Spleen (tissue), 7 donors: Measurements from ENCODE around the gene GEMIN2.
A peak's percentile ranks its signal among the peaks of the same experiment; 100 is the strongest.

Source experiments
- CTCF ChIP-seq, 11 experiments: fragments of 200-600 bp in 7 of 11; fragments of 450-650 bp in 4 of 11; sonication (generic) in 4 of 11; IDR thresholded peaks in 8 of 11; conservative IDR thresholded peaks in 3 of 11; 1 replicate in 7 of 11; 2 replicates in 4 of 11; pipeline versions ENCODE4 v1.4.0 to v1.8.0; 2016 to 2021; ENCODE audit warnings: antibody characterized with exemption in 11 of 11, inconsistent platforms in 4 of 11, mild to moderate bottlenecking in 1 of 11
- POLR2A ChIP-seq, 3 donors: fragments of 450-650 bp; IDR thresholded peaks; one replicate each; pipeline ENCODE4 v1.5.1; 2017; ENCODE audit warnings: antibody characterized with exemption in 3 of 3, mild to moderate bottlenecking in 1 of 3
- POLR2AphosphoS5 ChIP-seq, 3 donors: sonication (generic); formaldehyde crosslinking; IDR thresholded peaks; one replicate each; pipeline ENCODE4 v1.5.1; 2017; ENCODE audit warnings: antibody characterized with exemption in 3 of 3
- donor health status: DM: no; HTN: no; CAD: no; lungs with moderate emphysema.
- donor health status: DM: no; HTN: no; CAD: no.
- donor health status: DM: no; HTN: no; CAD: no.

- peak in 2 of 3 donors; percentile 63 to 84 for TF ChIP-seq POLR2A (IDR thresholded peaks at IDR 0.05)
- peak in 1 of 11 experiments; percentile 7 for TF ChIP-seq CTCF (IDR thresholded peaks at IDR 0.05 in 8 of 11, conservative IDR thresholded peaks at IDR 0.05 in 3 of 11)
- TF ChIP-seq POLR2AphosphoS5 (IDR thresholded peaks at IDR 0.05): peak; percentile 98
Observed at GRCh38 chr14:39102969-39103957, 10.9 kb upstream of the GEMIN2 start, which contains the start of gene SEC23A.
